ENCODE results near the gene IQSEC1.

IQSEC1 gene

GRCh38 chr3:12974334-12974733, 98.9 kb downstream of the IQSEC1 start:
- Mint-ChIP-seq H3K27ac (no peak overlapping the region), H3K9me3 (no peaks in the 10 kb centered on the region), H3K4me1 (peaks cover 67% of the 10 kb centered on the region), H3K4me3 (no peak overlapping the region), H3K36me3 (peaks cover 26% of the 10 kb centered on the region)
- ATAC-seq (no peak), DNase-seq (ENCODE audit: low spot score in 2 of 2) (no peak)

DNA sequence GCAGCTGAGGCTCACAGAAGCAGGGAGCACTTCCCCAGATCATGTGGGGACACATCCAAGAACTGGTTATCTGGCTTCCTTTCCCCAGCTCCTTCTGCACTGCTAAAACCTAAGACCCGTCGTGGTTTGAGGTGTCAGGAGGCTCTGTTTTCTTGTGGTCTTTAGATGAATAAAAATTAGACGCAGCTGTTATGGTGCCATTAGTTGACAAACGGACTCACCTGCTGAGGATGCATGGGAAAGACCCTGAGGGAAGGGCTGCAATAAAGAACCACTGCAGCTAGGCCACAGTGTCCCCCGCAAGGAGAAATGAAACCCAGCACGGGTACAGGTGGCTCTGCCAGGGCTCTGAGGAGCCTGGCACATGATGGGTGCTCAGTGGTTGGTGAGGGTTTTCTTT, 99.4 kb downstream of the IQSEC1 start:
- peaks cover 67% of the 10 kb centered on the region for H3K4me1 Mint-ChIP-seq
- H3K9me3 Mint-ChIP-seq = no peaks in the 10 kb centered on the region
- peak; percentile 48 for ATAC-seq

DNA sequence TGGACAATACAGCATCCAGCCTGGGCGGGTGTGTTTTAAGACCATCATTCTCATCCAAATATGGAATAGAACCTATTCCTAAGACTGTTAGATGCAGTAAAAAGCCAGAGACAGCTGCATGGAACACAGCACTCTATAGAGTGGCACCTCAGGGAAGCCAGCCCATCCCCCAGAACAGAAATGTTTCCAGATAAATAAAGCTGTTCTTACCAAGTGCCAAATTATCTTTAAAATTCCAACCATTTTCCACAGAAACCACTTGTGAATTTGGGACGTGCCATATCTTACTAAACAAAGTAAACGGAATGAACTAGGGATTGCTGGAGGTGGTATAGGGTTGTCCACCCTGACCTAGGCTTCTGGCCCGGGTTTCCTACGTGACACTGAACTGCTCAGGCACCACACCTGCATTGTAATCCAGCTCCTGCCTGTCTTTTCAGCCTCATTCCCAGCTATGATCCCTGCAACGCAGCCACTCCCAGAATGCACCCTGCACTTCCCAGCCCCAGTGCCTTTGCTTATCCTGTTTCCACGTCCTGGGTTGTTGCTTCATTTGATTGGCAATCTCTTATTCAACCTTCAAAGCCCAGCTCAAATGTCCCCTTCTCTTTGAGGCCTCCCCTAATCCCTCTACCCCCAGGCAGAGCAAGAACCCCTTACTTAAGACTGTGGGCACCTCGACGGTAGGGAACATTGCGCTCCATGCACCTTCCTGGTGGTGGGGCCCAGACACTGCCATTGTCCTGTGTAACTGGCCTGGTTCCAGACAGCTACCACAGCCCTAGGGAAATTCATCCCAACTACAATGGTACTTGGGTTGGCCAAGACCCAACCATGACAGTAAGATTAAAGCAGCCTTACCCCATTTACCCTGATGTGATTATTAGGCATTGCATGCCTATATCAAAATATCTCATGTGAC, 100.2 kb downstream of the IQSEC1 start:
- Mint-ChIP-seq H3K4me3 (no peak overlapping the region), H3K9me3 (no peaks in the 10 kb centered on the region), H3K27ac (peak overlapping the region; percentile 26)

More for the DNA sequence above, 99.4 kb downstream of the IQSEC1 start:
- Mint-ChIP-seq H3K4me3 (no peak overlapping the region), H3K36me3 (peaks cover 22% of the 10 kb centered on the region), H3K27ac (peak overlapping the region; percentile 26)
- no peak for DNase-seq (ENCODE audit: low spot score in 2 of 2)

GRCh38 chr3:12972043-12972442, 101.2 kb downstream of the IQSEC1 start:
- peaks cover 33% of the 10 kb centered on the region for H3K36me3 Mint-ChIP-seq
- no peak overlapping the region for H3K27ac Mint-ChIP-seq
- peaks cover 80% of the 10 kb centered on the region for H3K4me1 Mint-ChIP-seq
- H3K9me3 Mint-ChIP-seq = no peaks in the 10 kb centered on the region
- ATAC-seq (no peak), DNase-seq (ENCODE audit: low spot score in 2 of 2) (no peak)
- no peak overlapping the region for H3K4me3 Mint-ChIP-seq

More for the DNA sequence above, 100.2 kb downstream of the IQSEC1 start:
- ATAC-seq (no peak), DNase-seq (ENCODE audit: low spot score in 2 of 2) (no peak)
- peaks cover 28% of the 10 kb centered on the region for H3K36me3 Mint-ChIP-seq
- H3K4me1 Mint-ChIP-seq = peaks cover 75% of the 10 kb centered on the region

DNA sequence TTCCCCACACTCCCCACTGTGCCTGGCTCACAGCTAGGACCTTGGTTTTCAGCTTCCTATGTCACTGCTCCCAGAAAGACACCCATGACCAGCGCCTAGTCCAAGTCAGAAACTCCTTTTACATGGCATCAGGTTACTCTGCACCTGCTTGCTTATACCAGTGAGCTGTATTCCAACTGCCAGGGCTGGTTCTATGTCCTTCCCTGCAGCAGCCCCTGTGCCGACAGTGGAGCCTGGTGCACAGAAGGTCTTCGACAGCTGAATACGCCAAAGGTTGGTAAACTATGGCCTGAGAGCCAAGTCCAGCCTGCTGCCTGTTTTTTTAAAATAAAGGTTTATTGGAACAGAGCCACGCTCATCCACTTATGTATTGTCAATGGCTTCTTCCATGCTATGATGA, 102.5 kb downstream of the IQSEC1 start:
- ATAC-seq (no peak), DNase-seq (ENCODE audit: low spot score in 2 of 2) (no peak)
- peak overlapping the region; percentile 36 for H3K27ac Mint-ChIP-seq
- H3K36me3 Mint-ChIP-seq = peaks cover 43% of the 10 kb centered on the region
- peaks cover 82% of the 10 kb centered on the region for H3K4me1 Mint-ChIP-seq
- no peaks in the 10 kb centered on the region for H3K9me3 Mint-ChIP-seq
- no peak overlapping the region for H3K4me3 Mint-ChIP-seq

DNA sequence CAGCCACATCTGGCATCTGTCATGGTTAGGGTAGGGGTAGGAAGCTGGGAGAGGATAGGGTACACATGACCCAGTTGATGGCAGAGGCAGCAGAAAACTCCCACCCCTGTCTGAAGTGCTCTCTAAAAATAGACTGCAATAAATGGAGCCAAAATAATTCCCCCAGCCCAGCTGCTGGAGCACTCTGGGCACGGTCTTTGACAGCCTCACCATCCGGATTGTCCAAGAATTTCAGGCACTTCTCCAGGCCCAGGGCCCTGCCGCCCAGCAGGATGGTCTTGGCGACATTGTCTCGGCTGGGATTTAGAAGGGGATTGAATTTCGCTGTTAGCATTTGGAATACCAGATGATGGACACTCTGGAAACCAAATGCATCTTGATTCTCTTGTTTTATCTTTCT, 103.7 kb downstream of the IQSEC1 start:
- Mint-ChIP-seq H3K9me3 (no peaks in the 10 kb centered on the region), H3K4me1 (peaks cover 84% of the 10 kb centered on the region), H3K27ac (no peak overlapping the region)

GRCh38 chr3:12968541-12968940, 104.7 kb downstream of the IQSEC1 start:
- Mint-ChIP-seq H3K27ac (no peak overlapping the region), H3K36me3 (peaks cover 44% of the 10 kb centered on the region), H3K9me3 (no peaks in the 10 kb centered on the region), H3K4me1 (peaks cover 84% of the 10 kb centered on the region), H3K4me3 (peak overlapping the region; percentile 68)
- ATAC-seq = no peak
- no peak for DNase-seq (ENCODE audit: low spot score in 2 of 2)

More for the DNA sequence above, 103.7 kb downstream of the IQSEC1 start:
- no peak overlapping the region for H3K4me3 Mint-ChIP-seq
- ATAC-seq = no peak
- H3K36me3 Mint-ChIP-seq = peaks cover 45% of the 10 kb centered on the region
- DNase-seq (ENCODE audit: low spot score in 2 of 2) = no peak

GRCh38 chr3:12967606-12968351, 105.5 kb downstream of the IQSEC1 start:
- H3K36me3 Mint-ChIP-seq = peaks cover 37% of the 10 kb centered on the region

DNA sequence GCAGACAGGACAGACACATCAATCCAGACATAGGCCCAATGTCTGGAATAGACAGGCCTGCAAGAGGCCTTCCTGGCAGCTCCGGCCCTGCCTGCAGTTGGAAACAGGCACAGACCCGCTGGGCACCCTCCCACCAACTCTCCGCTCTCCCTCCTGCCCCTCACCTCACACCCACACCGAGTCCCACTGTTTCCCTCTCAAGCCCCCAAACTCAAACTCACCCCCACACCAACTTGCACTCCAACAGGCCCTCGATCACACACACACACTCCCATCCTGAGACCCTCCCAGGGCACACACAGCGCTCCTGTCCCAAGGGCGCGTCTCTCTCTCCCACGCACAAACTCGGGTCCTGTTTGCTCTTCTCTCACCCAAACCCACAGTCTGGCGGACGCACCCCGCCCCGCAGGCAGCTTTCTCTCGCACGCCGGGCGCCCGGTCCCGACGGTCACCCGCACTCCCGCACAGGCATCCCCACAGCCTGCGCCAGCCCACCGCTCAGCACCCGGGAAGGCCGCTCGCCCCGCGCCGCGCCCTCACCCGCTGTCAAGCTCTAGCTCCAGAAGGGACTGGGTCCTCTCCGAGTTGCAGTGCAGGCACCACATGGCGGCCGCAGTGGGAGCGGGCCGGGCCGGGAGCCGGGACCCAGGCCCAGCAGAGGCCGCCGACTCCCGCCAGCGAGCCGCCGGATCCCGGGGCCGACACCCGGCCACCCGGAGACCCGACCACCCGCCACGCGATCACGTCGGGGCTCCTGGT, 106.2 kb downstream of the IQSEC1 start:
- peaks cover 43% of the 10 kb centered on the region for H3K36me3 Mint-ChIP-seq
- peak overlapping the region; percentile 68 for H3K4me3 Mint-ChIP-seq

More at GRCh38 chr3:12967606-12968351, 105.5 kb downstream of the IQSEC1 start:
- Mint-ChIP-seq H3K27ac (no peak overlapping the region), H3K4me3 (peak overlapping the region; percentile 68), H3K9me3 (no peaks in the 10 kb centered on the region), H3K4me1 (peaks cover 84% of the 10 kb centered on the region)
- ATAC-seq = peak; percentile 84
- peak; percentile 72 to 88 for DNase-seq (ENCODE audit: low spot score in 2 of 2)

DNA sequence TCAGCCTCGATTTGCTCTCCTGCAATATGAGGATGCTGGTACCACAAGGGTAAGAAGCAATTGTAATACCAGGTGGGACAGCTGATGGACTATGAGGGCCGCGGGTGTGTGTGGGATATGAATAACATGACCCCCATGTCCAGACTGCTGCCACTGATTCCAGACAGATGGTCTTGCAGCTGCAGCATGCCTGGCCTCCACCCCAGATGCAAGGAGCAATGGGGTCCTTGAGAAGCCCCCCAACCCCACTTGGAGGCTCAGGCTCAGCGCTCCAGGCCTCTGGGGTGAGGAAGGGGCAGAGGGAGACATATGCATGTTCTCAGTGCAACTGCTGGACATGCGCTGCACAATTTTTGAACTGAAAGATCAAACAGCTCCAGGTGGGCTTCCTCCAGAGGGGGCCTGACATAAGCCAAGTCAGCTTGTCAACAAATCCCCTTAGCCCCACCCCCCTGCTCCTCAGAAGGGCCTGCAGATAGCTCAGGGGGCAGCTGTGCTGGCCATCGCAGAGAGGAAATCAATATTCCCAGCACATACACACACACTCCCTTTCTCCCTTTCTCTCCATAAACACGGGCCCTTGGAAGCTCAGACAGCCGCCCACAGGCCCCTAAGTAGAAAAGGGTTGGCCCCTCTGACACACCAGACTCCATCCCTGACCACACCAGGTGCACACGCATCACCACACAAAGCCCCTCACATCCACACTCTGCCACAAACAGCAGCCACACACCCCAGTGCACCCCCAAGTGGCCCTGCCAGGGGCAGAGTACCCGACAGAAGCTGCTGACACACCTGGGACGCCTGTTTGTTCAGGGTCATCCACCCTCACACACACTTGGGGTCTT, 107.0 kb downstream of the IQSEC1 start:
- ATAC-seq = no peak
- peak overlapping the region; percentile 68 for H3K4me3 Mint-ChIP-seq
- no peaks in the 10 kb centered on the region for H3K9me3 Mint-ChIP-seq
- peaks cover 47% of the 10 kb centered on the region for H3K36me3 Mint-ChIP-seq
- peaks cover 90% of the 10 kb centered on the region for H3K4me1 Mint-ChIP-seq
- peak overlapping the region; percentile 86 for H3K27ac Mint-ChIP-seq
- DNase-seq (ENCODE audit: low spot score in 2 of 2) = no peak

More for the DNA sequence above, 106.2 kb downstream of the IQSEC1 start:
- ATAC-seq = peak; percentile 7
- Mint-ChIP-seq H3K9me3 (no peaks in the 10 kb centered on the region), H3K27ac (peak overlapping the region; percentile 86), H3K4me1 (peaks cover 84% of the 10 kb centered on the region)
- DNase-seq (ENCODE audit: low spot score in 2 of 2) = peak in 1 of 2 donors; percentile 59

DNA sequence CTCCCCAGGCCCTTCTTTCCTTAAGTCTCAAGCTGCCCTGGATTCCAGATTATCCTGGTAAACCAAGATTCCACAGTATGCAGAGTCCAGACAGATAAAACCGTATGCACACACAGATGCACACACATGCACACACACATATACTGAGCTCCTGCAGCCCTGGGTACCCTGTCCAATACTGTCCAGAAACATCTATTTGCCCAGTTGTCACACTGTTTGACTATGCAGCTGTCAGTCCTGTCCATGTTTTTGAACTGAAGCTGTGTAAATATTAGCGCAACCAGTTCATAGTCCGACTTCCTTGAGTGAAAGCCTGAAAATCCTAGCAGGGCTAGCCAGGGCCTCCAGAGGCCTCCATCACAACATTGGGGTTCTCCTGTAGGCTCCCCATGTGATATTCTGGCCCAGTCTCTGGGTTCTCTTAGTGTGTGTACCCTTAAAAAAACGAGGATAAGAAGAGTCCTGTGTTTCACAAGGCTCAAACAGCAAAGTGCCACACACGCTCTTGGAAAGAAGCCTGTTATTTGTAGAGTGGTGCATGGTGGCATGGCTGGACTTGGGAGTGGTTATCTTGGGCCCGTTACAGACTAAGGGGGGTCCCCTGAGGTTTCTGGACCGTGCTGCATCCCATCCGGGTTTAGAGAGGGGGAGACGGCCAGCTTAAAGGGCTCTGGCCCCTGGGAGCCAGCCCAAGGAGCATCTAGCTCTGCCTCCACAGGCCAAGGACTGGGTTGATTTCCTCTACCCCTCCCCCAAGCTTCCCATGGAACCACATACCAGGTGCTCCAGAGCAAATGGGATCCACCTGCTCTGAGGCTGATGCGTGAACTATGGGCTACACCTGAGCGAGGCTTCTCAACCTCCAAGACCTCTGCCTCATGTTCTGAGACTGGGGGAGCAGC, 108.3 kb downstream of the IQSEC1 start:
- no peaks in the 10 kb centered on the region for H3K9me3 Mint-ChIP-seq
- H3K4me3 Mint-ChIP-seq = no peak overlapping the region
- peak overlapping the region; percentile 86 for H3K27ac Mint-ChIP-seq
- peaks cover 37% of the 10 kb centered on the region for H3K36me3 Mint-ChIP-seq
- peaks cover 90% of the 10 kb centered on the region for H3K4me1 Mint-ChIP-seq
- no peak for DNase-seq (ENCODE audit: low spot score in 2 of 2)
- ATAC-seq = no peak

GRCh38 chr3:12963922-12964701, 109.1 kb downstream of the IQSEC1 start:
- H3K27ac Mint-ChIP-seq = peak overlapping the region; percentile 82
- no peak for DNase-seq (ENCODE audit: low spot score in 2 of 2)
- H3K36me3 Mint-ChIP-seq = peaks cover 38% of the 10 kb centered on the region
- peak overlapping the region; percentile 55 for H3K4me3 Mint-ChIP-seq
- ATAC-seq = no peak
- peaks cover 92% of the 10 kb centered on the region for H3K4me1 Mint-ChIP-seq
- H3K9me3 Mint-ChIP-seq = no peaks in the 10 kb centered on the region
